Endothelial cell of umbilical vein (primary cell): ENCODE results near the gene ASCL1. TPM values are rescaled to one million over a fixed set of nuclear protein-coding genes. Genes with fewer than 3 reads are reported as not detected.

Experiments
- BruUV-seq: library from RNA; stranded (reverse); fragments of 400-500 nt; replicated peaks from 2 replicates; lab custom pipeline; 2021; lab: Mats Ljungman, UMichigan
- CTCF ChIA-PET: fragments of 300-600, 350-600 bp; sonication (Branson Sonifier 250); formaldehyde crosslinking; loops from one replicate; lab custom pipeline; 2021; ENCODE audit warnings: antibody characterized with exemption, inconsistent platforms; lab: Charles Lee
- POLR2A ChIA-PET: fragments of 300-600, 350-600 bp; sonication (Branson Sonifier 250); formaldehyde crosslinking; loops from one replicate; lab custom pipeline; 2021; ENCODE audit warnings: antibody characterized with exemption, inconsistent platforms; lab: Charles Lee
- DNase-seq: peaks from one replicate; pipeline ENCODE4 v3.0.0-alpha.2; 2011; ENCODE audit warnings: low read depth, low spot score
- FAIRE-seq: peaks from 2 replicates; lab custom pipeline; 2011; peaks lifted over from hg19 to GRCh38; lab: Jason Lieb, UNC
- H2AFZ ChIP-seq: 2 replicates; pipeline ENCODE4 v1.6.0; 2012; ENCODE audit warnings: low read depth, low read length, control low read depth, inconsistent platforms
- H3K27ac ChIP-seq: 2 replicates; pipeline ENCODE4 v1.5.1; 2011; ENCODE audit warnings: low read depth, mild to moderate bottlenecking, control low read depth, low read length, moderate library complexity; ENCODE audit not compliant: insufficient read depth
- H3K27me3 ChIP-seq, 2 experiments: 2 replicates each; pipeline versions ENCODE4 v1.6.0 to v1.6.1; 2011; ENCODE audit warnings: low read length in 2 of 2, mixed read lengths in 1 of 2; ENCODE audit not compliant: control insufficient read depth in 2 of 2, insufficient read depth in 2 of 2
- H3K36me3 ChIP-seq, 2 experiments: 2 replicates in 1 of 2; 3 replicates in 1 of 2; pipeline ENCODE4 v1.5.1; 2011; ENCODE audit warnings: low read length in 2 of 2, mild to moderate bottlenecking in 1 of 2, moderate library complexity in 1 of 2; ENCODE audit not compliant: control insufficient read depth in 2 of 2, insufficient read depth in 2 of 2; ENCODE audit errors: extremely low read depth in 1 of 2
- H3K4me1 ChIP-seq: 3 replicates; pipeline ENCODE4 v1.5.1; 2011; ENCODE audit warnings: mild to moderate bottlenecking, low read length; ENCODE audit not compliant: control insufficient read depth, insufficient read depth; ENCODE audit errors: extremely low read depth
- H3K4me2 ChIP-seq: 2 replicates; pipeline ENCODE4 v1.6.1; 2011; ENCODE audit warnings: low read length, control low read depth, mixed read lengths; ENCODE audit not compliant: insufficient read depth
- H3K4me3 ChIP-seq, 3 experiments: fragments of 200-600 bp in 1 of 3; sonication (generic), shearing (Covaris generic) in 1 of 3; replicated peaks in 1 of 3; 2 replicates each; pipeline ENCODE4 v1.5.1; 2011 to 2016; ENCODE audit warnings: control low read depth in 3 of 3, low read length in 3 of 3, mild to moderate bottlenecking in 2 of 3, inconsistent platforms in 1 of 3, low read depth in 1 of 3, moderate library complexity in 1 of 3; ENCODE audit not compliant: insufficient read depth in 1 of 3
- H3K79me2 ChIP-seq: 2 replicates; pipeline ENCODE4 v1.6.0; 2012; ENCODE audit warnings: low read length, inconsistent platforms; ENCODE audit not compliant: control insufficient read depth, insufficient read depth
- H3K9ac ChIP-seq: replicated peaks from 2 replicates; pipeline ENCODE3; 2011; ENCODE audit warnings: low read length, control low read depth; ENCODE audit not compliant: insufficient read depth; ENCODE audit errors: extremely low read depth
- H3K9me1 ChIP-seq: replicated peaks from 3 replicates; pipeline ENCODE4 v1.6.0; 2011; ENCODE audit warnings: mild to moderate bottlenecking, low read length; ENCODE audit not compliant: control insufficient read depth, insufficient read depth; ENCODE audit errors: extremely low read depth
- H3K9me3 ChIP-seq: replicated peaks from 2 replicates; pipeline ENCODE4 v1.5.1; 2012; ENCODE audit warnings: low read length, inconsistent platforms; ENCODE audit not compliant: control insufficient read depth, insufficient read depth
- H4K20me1 ChIP-seq: replicated peaks from 2 replicates; pipeline ENCODE3; 2011; ENCODE audit warnings: mild to moderate bottlenecking, low read length; ENCODE audit not compliant: control insufficient read depth, insufficient read depth; ENCODE audit errors: extremely low read depth
- EZH2 ChIP-seq: IDR thresholded peaks from 2 replicates; pipeline ENCODE4 v1.6.1; 2012; ENCODE audit warnings: borderline replicate concordance, low read depth, mild to moderate bottlenecking, moderate library complexity, low read length, inconsistent platforms; ENCODE audit not compliant: severe bottlenecking
- FOS ChIP-seq: IDR thresholded peaks from 2 replicates; pipeline ENCODE4 v1.6.1; 2011; ENCODE audit warnings: mild to moderate bottlenecking, low read length, moderate library complexity, borderline replicate concordance; ENCODE audit not compliant: insufficient read depth
- GATA2 ChIP-seq: IDR thresholded peaks from 2 replicates; pipeline ENCODE4 v1.7.0; 2011; ENCODE audit warnings: low read depth, mild to moderate bottlenecking, moderate library complexity, mixed read lengths, low read length; ENCODE audit not compliant: insufficient read length, insufficient read depth
- JUN ChIP-seq: IDR thresholded peaks from 2 replicates; pipeline ENCODE4 v1.6.1; 2011; ENCODE audit warnings: borderline replicate concordance, low read depth; ENCODE audit not compliant: insufficient read length, insufficient read depth
- MYC ChIP-seq: IDR thresholded peaks from one replicate; pipeline ENCODE4 v1.6.1; 2011; ENCODE audit warnings: mild to moderate bottlenecking, low read depth, low read length
- POLR2A ChIP-seq: IDR thresholded peaks from 2 replicates; pipeline ENCODE4 v1.6.1; 2012; ENCODE audit warnings: low read depth, mild to moderate bottlenecking, control low read depth, low read length
- POLR2AphosphoS5 ChIP-seq: IDR thresholded peaks from 2 replicates; pipeline ENCODE4 v1.6.1; 2012; ENCODE audit warnings: low read depth, mild to moderate bottlenecking, control low read depth, low read length, moderate library complexity; ENCODE audit not compliant: insufficient read depth
- dilution Hi-C: fragments of 300-500 bp; cut with MboI; formaldehyde crosslinking; loops from one replicate; pipeline ENCODE4 v1.15.0; 2019; ENCODE audit warnings: low sequenced_read_pairs; ENCODE audit not compliant: extremely low pct_ligation_motif_present
- intact Hi-C: fragments of 100-400 bp; cut with micrococcal nuclease; formaldehyde crosslinking; loops from one replicate; pipeline ENCODE4 v1.10.0; 2022
- polyA plus RNA-seq, 4 experiments: library from polyadenylated mRNA; depleted of rRNA in 3 of 4; stranded (reverse) in 3 of 4; unstranded in 1 of 4; fragments of >200 nt; gene quantifications; 2 replicates each; pipeline versions ENCODE4 v1.2.1 to v1.2.3, GENCODE V29; 2011 to 2012; ENCODE audit warnings: missing spikeins in 1 of 4
- total RNA-seq: library from RNA; stranded (reverse); gene quantifications from 2 replicates; pipeline ENCODE4 v1.2.3, GENCODE V29; 2021
- TF ChIP-seq, protein P1 (sequence below): IDR thresholded peaks from 2 replicates; pipeline ENCODE4 v1.6.1; 2011; ENCODE audit not compliant: insufficient read depth, insufficient read length
- TF ChIP-seq, protein P2 (sequence below), 2 donors: IDR thresholded peaks; 1 replicate in 1 of 2; 2 replicates in 1 of 2; pipeline ENCODE4 v1.5.1; 2011; ENCODE audit warnings: low read length in 2 of 2, mild to moderate bottlenecking in 2 of 2, moderate library complexity in 2 of 2, control low read depth in 1 of 2, inconsistent platforms in 1 of 2, low read depth in 1 of 2; ENCODE audit not compliant: insufficient read depth in 1 of 2; ENCODE audit errors: extremely low read depth in 1 of 2

ASCL1 gene
- total and polyA plus RNA-seq, 2 donors (not counting 3 experiments of a cell fraction or from before 2014, with no cell fraction given), result not detected

DNA sequence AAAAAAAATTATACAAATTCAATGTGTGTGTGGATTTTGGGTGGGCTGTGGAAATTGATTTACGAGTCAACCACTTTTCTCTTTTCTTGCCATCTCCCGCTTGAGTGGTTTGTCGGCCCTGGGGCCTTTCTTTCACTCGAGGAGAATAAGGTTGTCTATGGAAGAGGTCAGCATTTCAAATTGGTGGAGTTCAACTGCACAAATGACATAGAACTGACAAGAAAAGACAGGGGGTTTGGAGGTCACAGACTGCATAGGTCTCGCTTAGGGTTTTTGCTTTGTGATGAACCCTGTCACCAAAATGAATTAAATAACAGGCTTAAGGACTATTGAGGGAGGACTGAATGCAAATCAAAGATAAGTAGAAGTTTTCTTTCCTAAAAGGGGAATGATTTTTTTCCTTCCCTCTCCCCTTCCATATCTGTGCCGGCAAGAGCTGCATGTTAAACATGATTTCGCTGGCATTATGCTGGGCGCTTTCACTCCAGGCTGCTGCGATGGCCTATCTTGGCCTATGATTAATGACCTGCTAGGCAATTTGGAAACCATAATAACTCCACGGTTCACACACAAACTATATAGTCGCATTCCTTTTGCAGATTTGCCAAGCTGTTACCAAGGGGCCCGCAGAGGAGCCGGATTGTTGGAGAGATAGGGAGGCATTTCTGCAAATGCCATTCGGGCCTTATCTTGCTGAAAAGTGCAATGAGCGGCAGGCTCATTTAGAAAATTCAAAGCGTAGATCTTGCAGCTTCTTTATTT, 20.7 kb downstream of the ASCL1 start:
- no peak for DNase-seq
- no peak overlapping the region for H3K4me2 ChIP-seq
- peaks cover 2% of the 10 kb centered on the region for H3K9me3 ChIP-seq
- ChIA-PET POLR2A (no interaction called here), CTCF (no interaction called here)
- no peaks in the 10 kb centered on the region for H4K20me1 ChIP-seq
- H3K4me1 ChIP-seq, result no peaks in the 10 kb centered on the region
- no peak overlapping the region for H3K9ac ChIP-seq
- TF ChIP-seq MYC (no peak), FOS (no peak), JUN (no peak), GATA2 (no peak), EZH2 (no peak), POLR2A (no peak), POLR2AphosphoS5 (no peak)
- TF ChIP-seq, protein P1, sequence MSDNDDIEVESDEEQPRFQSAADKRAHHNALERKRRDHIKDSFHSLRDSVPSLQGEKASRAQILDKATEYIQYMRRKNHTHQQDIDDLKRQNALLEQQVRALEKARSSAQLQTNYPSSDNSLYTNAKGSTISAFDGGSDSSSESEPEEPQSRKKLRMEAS, result no peak
- TF ChIP-seq, protein P2, sequence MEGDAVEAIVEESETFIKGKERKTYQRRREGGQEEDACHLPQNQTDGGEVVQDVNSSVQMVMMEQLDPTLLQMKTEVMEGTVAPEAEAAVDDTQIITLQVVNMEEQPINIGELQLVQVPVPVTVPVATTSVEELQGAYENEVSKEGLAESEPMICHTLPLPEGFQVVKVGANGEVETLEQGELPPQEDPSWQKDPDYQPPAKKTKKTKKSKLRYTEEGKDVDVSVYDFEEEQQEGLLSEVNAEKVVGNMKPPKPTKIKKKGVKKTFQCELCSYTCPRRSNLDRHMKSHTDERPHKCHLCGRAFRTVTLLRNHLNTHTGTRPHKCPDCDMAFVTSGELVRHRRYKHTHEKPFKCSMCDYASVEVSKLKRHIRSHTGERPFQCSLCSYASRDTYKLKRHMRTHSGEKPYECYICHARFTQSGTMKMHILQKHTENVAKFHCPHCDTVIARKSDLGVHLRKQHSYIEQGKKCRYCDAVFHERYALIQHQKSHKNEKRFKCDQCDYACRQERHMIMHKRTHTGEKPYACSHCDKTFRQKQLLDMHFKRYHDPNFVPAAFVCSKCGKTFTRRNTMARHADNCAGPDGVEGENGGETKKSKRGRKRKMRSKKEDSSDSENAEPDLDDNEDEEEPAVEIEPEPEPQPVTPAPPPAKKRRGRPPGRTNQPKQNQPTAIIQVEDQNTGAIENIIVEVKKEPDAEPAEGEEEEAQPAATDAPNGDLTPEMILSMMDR (IDR thresholded peaks at IDR 0.05; ENCODE audit: extremely low read depth in 1 of 2, insufficient read depth in 1 of 2, low read depth in 1 of 2, low read length in 2 of 2), result no peak
- no peak overlapping the region for H3K27ac ChIP-seq
- intact Hi-C loops, result no loop called here
- H3K9me1 ChIP-seq, result no peaks in the 10 kb centered on the region
- H3K79me2 ChIP-seq, result no peaks in the 10 kb centered on the region
- no peak for FAIRE-seq
- H3K36me3 ChIP-seq, result no peaks in the 10 kb centered on the region
- no peak overlapping the region for H2AFZ ChIP-seq
- no peak overlapping the region for H3K4me3 ChIP-seq
- no TSS peak for BruUV-seq
- dilution Hi-C loops, result no loop called here
- no peaks in the 10 kb centered on the region for H3K27me3 ChIP-seq
